GM23248 (cell line): Measurements from ENCODE around the gene NPY5R. TPM values are rescaled to one million over a fixed set of nuclear protein-coding genes. Genes with fewer than 3 reads are reported as not detected.

ENCODE experiments used
- DNase-seq: peaks from one replicate; pipeline ENCODE4 v3.0.0-alpha.2; 2015
- H2AFZ ChIP-seq: fragments of 200-600 bp; sonication (generic); 2 replicates; pipeline ENCODE4 v1.6.1; 2016; ENCODE audit warnings: antibody characterized with exemption
- H3F3A ChIP-seq: fragments of 200-600 bp; sonication (generic); 2 replicates; pipeline ENCODE4 v1.6.1; 2016; ENCODE audit warnings: mild to moderate bottlenecking, antibody characterized with exemption, mixed run types; ENCODE audit not compliant: insufficient read depth
- H3K27ac ChIP-seq: fragments of 200-600 bp; sonication (generic); 2 replicates; pipeline ENCODE4 v1.5.1; 2016; ENCODE audit warnings: mild to moderate bottlenecking
- H3K27me3 ChIP-seq: fragments of 200-600 bp; sonication (generic); replicated peaks from 2 replicates; pipeline ENCODE4 v1.6.1; 2016; ENCODE audit warnings: mild to moderate bottlenecking; ENCODE audit not compliant: insufficient read depth
- H3K36me3 ChIP-seq: fragments of 200-600 bp; sonication (generic); 2 replicates; pipeline ENCODE4 v1.6.1; 2016; ENCODE audit warnings: low read depth, mild to moderate bottlenecking
- H3K4me1 ChIP-seq: fragments of 200-600 bp; sonication (generic); 2 replicates; pipeline ENCODE4 v1.6.1; 2016; ENCODE audit warnings: mild to moderate bottlenecking; ENCODE audit not compliant: insufficient read depth
- H3K4me2 ChIP-seq: fragments of 200-600 bp; sonication (generic); one replicate; pipeline ENCODE4 v1.6.1; 2016; ENCODE audit warnings: mild to moderate bottlenecking; ENCODE audit not compliant: unreplicated experiment
- H3K4me3 ChIP-seq: fragments of 200-600 bp; sonication (generic); 2 replicates; pipeline ENCODE4 v1.5.1; 2016; ENCODE audit warnings: mild to moderate bottlenecking
- H3K79me2 ChIP-seq: fragments of 200-600 bp; sonication (generic); 2 replicates; pipeline ENCODE4 v1.6.1; 2016; ENCODE audit warnings: mild to moderate bottlenecking; ENCODE audit not compliant: insufficient read depth
- H3K9ac ChIP-seq: fragments of 200-600 bp; sonication (generic); 2 replicates; pipeline ENCODE4 v1.6.1; 2016; ENCODE audit warnings: mild to moderate bottlenecking
- H3K9me2 ChIP-seq: fragments of 200-600 bp; sonication (generic); 2 replicates; pipeline ENCODE4 v1.6.1; 2016; ENCODE audit warnings: mixed run types, mild to moderate bottlenecking, moderate library complexity; ENCODE audit not compliant: insufficient read depth
- H3K9me3 ChIP-seq: fragments of 200-600 bp; sonication (generic); one replicate; pipeline ENCODE4 v1.6.1; 2017; ENCODE audit warnings: low read depth
- H4K20me1 ChIP-seq: fragments of 200-600 bp; sonication (generic); 2 replicates; pipeline ENCODE4 v1.6.0; 2016; ENCODE audit not compliant: insufficient read depth
- EZH2 ChIP-seq: fragments of 200-600 bp; sonication (generic); IDR thresholded peaks from 2 replicates; pipeline ENCODE4 v1.6.1; 2018; ENCODE audit warnings: antibody characterized with exemption, mild to moderate bottlenecking; ENCODE audit not compliant: insufficient read depth, poor library complexity, severe bottlenecking
- EZH2phosphoT487 ChIP-seq: fragments of 200-600 bp; sonication (generic); IDR thresholded peaks from 2 replicates; pipeline ENCODE4 v1.6.1; 2018; ENCODE audit warnings: antibody characterized with exemption, moderate library complexity, mild to moderate bottlenecking, low read depth; ENCODE audit not compliant: insufficient read depth
- WGBS, 2 experiments: methylation state at CpG; one replicate each; pipeline ENCODE4 v1.1.6; 2015 to 2017; ENCODE audit warnings: low lambda C conversion rate in 2 of 2, low coverage in 1 of 2; ENCODE audit errors: missing lambda C conversion rate in 2 of 2; 5-methylcytosine and 5-hydroxymethylcytosine counted together
- in situ Hi-C: fragments of 300-500 bp; cut with MboI; formaldehyde crosslinking; loops from 2 replicates; pipeline ENCODE4 v1.15.0; 2020
- polyA plus RNA-seq: library from polyadenylated mRNA; unstranded; fragments of >200 nt; fragmentation: Nextera tagmentation; extraction: Ambion mirVana; gene quantifications from 2 replicates; pipeline ENCODE4 v1.2.1, GENCODE V29; 2016
- total RNA-seq: library from RNA; depleted of rRNA; stranded (reverse); fragments of >200 nt; shearing (Covaris generic); gene quantifications from 2 replicates; pipeline ENCODE4 v1.2.3, GENCODE V29; 2014

Gene NPY5R
- total and polyA plus RNA-seq, 2 experiments from 2014 or later: not detected

DNA sequence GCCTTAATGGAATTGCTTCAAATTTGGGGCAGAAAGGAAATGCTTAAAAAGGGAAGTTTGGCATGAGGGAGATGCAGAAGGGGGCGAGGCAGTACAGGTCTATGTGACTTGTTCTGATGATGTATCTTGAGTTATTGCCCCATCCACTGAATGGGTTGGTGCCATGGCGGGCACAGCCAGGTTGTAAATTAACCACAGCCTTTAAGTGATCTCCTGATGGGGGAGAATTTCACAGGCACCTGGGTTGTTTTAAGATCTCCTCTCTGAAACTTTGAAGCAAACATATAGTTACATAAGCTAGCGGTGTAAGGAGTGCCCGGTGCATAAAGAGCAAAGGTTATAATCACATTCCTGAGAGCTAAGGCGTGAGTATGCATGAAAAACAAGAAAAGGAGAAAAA, 37.0 kb downstream of the NPY5R start:
- no peaks in the 10 kb centered on the region for H4K20me1 ChIP-seq
- no peaks in the 10 kb centered on the region for H3F3A ChIP-seq
- H3K4me1 ChIP-seq: no peaks in the 10 kb centered on the region
- no peaks in the 10 kb centered on the region for H3K79me2 ChIP-seq
- no peak for TF ChIP-seq EZH2
- TF ChIP-seq EZH2phosphoT487: no peak
- H3K4me3 ChIP-seq: no peak overlapping the region
- H3K27ac ChIP-seq: no peak overlapping the region
- H3K4me2 ChIP-seq: no peak overlapping the region
- H2AFZ ChIP-seq: no peak overlapping the region
- H3K9ac ChIP-seq: no peak overlapping the region
- no peak for DNase-seq
- no peaks in the 10 kb centered on the region for H3K36me3 ChIP-seq
- no peaks in the 10 kb centered on the region for H3K27me3 ChIP-seq
- H3K9me3 ChIP-seq: no peaks in the 10 kb centered on the region
- in situ Hi-C loops: no loop called here
- H3K9me2 ChIP-seq: no peaks in the 10 kb centered on the region
- WGBS, 2 experiments: 32 to 39% methylated on average over 5 of the region's 5 CpGs

- Histone ChIP-seq H3K27ac (no peak overlapping the region), H3K4me3 (no peak overlapping the region), H3K9ac (no peak overlapping the region), H3K36me3 (no peaks in the 10 kb centered on the region), H3K27me3 (no peaks in the 10 kb centered on the region), H3K9me2 (no peaks in the 10 kb centered on the region), H3K4me2 (no peak overlapping the region), H3K4me1 (no peaks in the 10 kb centered on the region), H3K9me3 (no peaks in the 10 kb centered on the region), H2AFZ (no peak overlapping the region), H4K20me1 (no peaks in the 10 kb centered on the region), H3K79me2 (no peaks in the 10 kb centered on the region), H3F3A (no peaks in the 10 kb centered on the region)
- DNase-seq: no peak
- in situ Hi-C loops: no loop called here
- TF ChIP-seq EZH2phosphoT487 (no peak), EZH2 (no peak)
- WGBS, 2 experiments: 41 to 43% methylated on average over 7 of the region's 7 CpGs
These were observed 38.6 kb downstream of the NPY5R start for GRCh38 chr4:163382178-163382869.

DNA sequence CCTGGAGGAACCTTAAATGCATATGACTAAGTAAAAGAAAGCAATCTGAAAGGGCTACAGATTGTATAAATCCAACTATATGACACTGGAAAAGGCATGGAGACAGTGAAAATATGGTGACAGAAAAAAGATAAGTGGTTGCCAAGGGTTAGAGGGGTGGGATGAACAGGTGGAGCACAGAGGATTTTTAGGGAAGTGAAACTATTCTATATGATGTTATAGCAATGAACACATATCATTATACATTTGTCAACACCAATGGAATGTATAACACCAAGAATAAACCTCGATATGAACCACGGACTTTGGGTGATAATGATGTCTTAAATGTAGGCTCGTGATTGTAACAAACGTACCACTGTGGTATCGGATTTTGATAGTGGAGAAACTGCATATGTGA, 40.7 kb downstream of the NPY5R start:
- TF ChIP-seq EZH2phosphoT487 (no peak), EZH2 (no peak)
- DNase-seq: no peak
- no peak overlapping the region for H3K4me2 ChIP-seq
- no peak overlapping the region for H3K4me3 ChIP-seq
- H3K27me3 ChIP-seq: no peaks in the 10 kb centered on the region
- no peaks in the 10 kb centered on the region for H3K36me3 ChIP-seq
- no peaks in the 10 kb centered on the region for H4K20me1 ChIP-seq
- no peak overlapping the region for H2AFZ ChIP-seq
- H3K4me1 ChIP-seq: no peaks in the 10 kb centered on the region
- no peaks in the 10 kb centered on the region for H3F3A ChIP-seq
- no peaks in the 10 kb centered on the region for H3K79me2 ChIP-seq
- no peak overlapping the region for H3K9ac ChIP-seq
- whole genome bisulfite sequencing, 2 experiments: 26 to 36% methylated on average over 5 of the region's 5 CpGs
- in situ Hi-C loops: no loop called here
- no peaks in the 10 kb centered on the region for H3K9me3 ChIP-seq
- H3K9me2 ChIP-seq: no peaks in the 10 kb centered on the region
- H3K27ac ChIP-seq: no peak overlapping the region

DNA sequence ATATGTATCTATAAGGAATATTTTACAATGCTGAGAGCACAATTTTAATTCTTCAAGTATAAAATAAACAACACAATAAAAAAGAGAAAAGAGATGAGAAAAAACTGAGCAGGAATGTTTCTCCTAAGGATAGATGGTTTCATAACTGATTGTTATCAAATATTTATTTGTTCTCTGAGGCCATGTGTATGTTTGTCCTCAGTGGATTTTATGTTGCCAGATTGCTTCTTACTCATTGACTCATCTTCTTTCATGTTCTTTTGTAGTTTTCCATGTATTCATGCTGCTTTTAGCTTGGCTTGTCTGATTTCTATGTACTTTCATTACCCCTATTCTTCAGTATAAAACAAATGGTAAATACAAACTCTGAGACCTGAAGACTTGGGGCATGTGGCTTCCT, 41.2 kb downstream of the NPY5R start:
- Histone ChIP-seq H3F3A (no peaks in the 10 kb centered on the region), H3K9ac (no peak overlapping the region), H4K20me1 (no peaks in the 10 kb centered on the region), H3K27ac (no peak overlapping the region), H3K36me3 (no peaks in the 10 kb centered on the region), H3K9me3 (no peaks in the 10 kb centered on the region), H3K4me1 (no peaks in the 10 kb centered on the region), H3K4me2 (no peak overlapping the region), H3K9me2 (no peaks in the 10 kb centered on the region), H2AFZ (no peak overlapping the region), H3K27me3 (no peaks in the 10 kb centered on the region), H3K79me2 (no peaks in the 10 kb centered on the region), H3K4me3 (no peak overlapping the region)
- TF ChIP-seq EZH2phosphoT487: no peak
- TF ChIP-seq EZH2: no peak
- in situ Hi-C loops: no loop called here
- no peak for DNase-seq

DNA sequence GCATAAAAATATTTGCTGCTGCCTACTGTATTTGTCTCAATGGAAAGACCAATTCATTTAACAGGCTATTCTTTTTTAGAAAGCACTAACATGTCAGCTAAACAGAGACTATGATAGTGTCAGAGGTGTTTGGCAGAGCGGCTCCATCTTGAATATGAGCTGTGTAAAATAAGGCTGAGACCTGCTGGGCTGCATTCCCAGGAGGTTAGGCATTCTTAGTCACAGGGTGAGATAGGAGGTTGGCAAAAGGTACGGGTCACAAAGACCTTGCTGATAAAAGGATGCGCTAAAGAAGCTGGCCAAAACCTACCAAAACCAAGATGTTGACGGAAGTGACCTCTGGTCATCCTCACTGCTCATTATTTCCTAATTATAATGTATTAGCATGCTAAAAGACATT, 41.8 kb downstream of the NPY5R start:
- no peak for DNase-seq
- Histone ChIP-seq H3K36me3 (no peaks in the 10 kb centered on the region), H3K4me1 (no peaks in the 10 kb centered on the region), H4K20me1 (no peaks in the 10 kb centered on the region), H3K27me3 (no peaks in the 10 kb centered on the region), H3K79me2 (no peaks in the 10 kb centered on the region), H3K4me2 (no peak overlapping the region), H3F3A (no peaks in the 10 kb centered on the region), H3K9me2 (no peaks in the 10 kb centered on the region), H3K4me3 (no peak overlapping the region), H3K27ac (no peak overlapping the region), H2AFZ (no peak overlapping the region), H3K9ac (no peak overlapping the region), H3K9me3 (no peaks in the 10 kb centered on the region)
- WGBS, 2 experiments: 33 to 35% methylated on average over 4 of the region's 4 CpGs
- TF ChIP-seq EZH2 (no peak), EZH2phosphoT487 (no peak)
- in situ Hi-C loops: no loop called here
